Hematopoietic multipotent progenitor cell treated with erythropoietin and hydrocortisone succinate and interleukin-3 and kit ligand, for 17 days (in vitro differentiated cells): ENCODE results near the gene G0S2.

Experiments used
- DNase-seq: peaks from one replicate; pipeline ENCODE4 v3.0.0-alpha.2; 2015; ENCODE audit warnings: low spot score

The G0S2 gene

GRCh38 chr1:209648931-209649776 lies 26.1 kb upstream of the G0S2 start:
- DNase-seq = peak; percentile 87

GRCh38 chr1:209650454-209650853 lies 24.8 kb upstream of the G0S2 start:
- DNase-seq = no peak

GRCh38 chr1:209651138-209651587 lies 24.0 kb upstream of the G0S2 start:
- peak; percentile 84 for DNase-seq

GRCh38 chr1:209652121-209652735 lies 23.0 kb upstream of the G0S2 start, which contains the start of gene LAMB3:
Gene LAMB3 (minus strand): TSS chr1:209652425. CDS start chr1:209650944, 1,481 bp downstream.
- DNase-seq = peak; percentile 48

GRCh38 chr1:209652873-209653401 lies 22.3 kb upstream of the G0S2 start:
- peak; percentile 82 for DNase-seq

- no peak for DNase-seq
These were observed 21.3 kb upstream of the G0S2 start for GRCh38 chr1:209653915-209654351.

GRCh38 chr1:209655411-209656231 lies 19.6 kb upstream of the G0S2 start:
- no peak for DNase-seq

- no peak for DNase-seq
These were observed 17.9 kb upstream of the G0S2 start for GRCh38 chr1:209657140-209657879.

GRCh38 chr1:209657918-209658317 lies 17.3 kb upstream of the G0S2 start:
- DNase-seq = no peak

GRCh38 chr1:209659909-209660308 lies 15.3 kb upstream of the G0S2 start:
- DNase-seq = no peak

GRCh38 chr1:209661071-209661470 lies 14.1 kb upstream of the G0S2 start:
- DNase-seq = no peak

GRCh38 chr1:209662879-209663327 lies 12.3 kb upstream of the G0S2 start:
- DNase-seq = no peak

- DNase-seq = no peak
These were observed 8.1 kb upstream of the G0S2 start for GRCh38 chr1:209667103-209667502.

- no peak for DNase-seq
These were observed 7.5 kb upstream of the G0S2 start for GRCh38 chr1:209667708-209668107.

GRCh38 chr1:209670441-209671082 lies 4.7 kb upstream of the G0S2 start:
- DNase-seq = no peak

GRCh38 chr1:209672705-209673630 lies 2.2 kb upstream of the G0S2 start:
- no peak for DNase-seq

GRCh38 chr1:209673631-209674417 lies 1.4 kb upstream of the G0S2 start:
- no peak for DNase-seq

- no peak for DNase-seq
These were observed 448 bp downstream of the G0S2 start for GRCh38 chr1:209675565-209676154.
